Bronchus fibroblast of lung (primary cell): ENCODE data around the gene PLEKHO2. TPM values are rescaled to one million over a fixed set of nuclear protein-coding genes. Genes with fewer than 3 reads are reported as not detected.

Experiments
- total RNA-seq: library from RNA; depleted of rRNA; stranded (reverse); fragments of >200 nt; gene quantifications from 2 replicates; pipeline ENCODE4 v1.2.3, GENCODE V29; 2015

Gene PLEKHO2, protein sequence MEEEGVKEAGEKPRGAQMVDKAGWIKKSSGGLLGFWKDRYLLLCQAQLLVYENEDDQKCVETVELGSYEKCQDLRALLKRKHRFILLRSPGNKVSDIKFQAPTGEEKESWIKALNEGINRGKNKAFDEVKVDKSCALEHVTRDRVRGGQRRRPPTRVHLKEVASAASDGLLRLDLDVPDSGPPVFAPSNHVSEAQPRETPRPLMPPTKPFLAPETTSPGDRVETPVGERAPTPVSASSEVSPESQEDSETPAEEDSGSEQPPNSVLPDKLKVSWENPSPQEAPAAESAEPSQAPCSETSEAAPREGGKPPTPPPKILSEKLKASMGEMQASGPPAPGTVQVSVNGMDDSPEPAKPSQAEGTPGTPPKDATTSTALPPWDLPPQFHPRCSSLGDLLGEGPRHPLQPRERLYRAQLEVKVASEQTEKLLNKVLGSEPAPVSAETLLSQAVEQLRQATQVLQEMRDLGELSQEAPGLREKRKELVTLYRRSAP
- 19.7 and 20.5 TPM in 2 replicates for total RNA-seq

GRCh38 chr15:64841344-64842095 lies at the start of gene PLEKHO2:
TSS of gene PLEKHO2 (plus strand) at chr15:64841915. CDS start at chr15:64842017, 102 bp downstream.

GRCh38 chr15:64825431-64826294 lies 16.1 kb upstream of the PLEKHO2 start, which contains the start of gene PIF1:
TSS of gene PIF1 (minus strand) at chr15:64825647. CDS start at chr15:64824335, 1,312 bp downstream.

GRCh38 chr15:64911311-64912186 lies 69.8 kb downstream of the PLEKHO2 start, which contains the start of gene ANKDD1A:
TSS of gene ANKDD1A (plus strand) at chr15:64911902. CDS start at chr15:64911931, 29 bp downstream.

Other genes with a start within 250 kb of the PLEKHO2 start
- gene RBPMS2, start 66.3 kb upstream of the PLEKHO2 start, total RNA-seq = 0.34 and 0.59 TPM in 2 replicates
- 22.0 and 26.9 TPM in 2 replicates for gene PIF1, start 16.3 kb upstream of the PLEKHO2 start, total RNA-seq
- gene ANKDD1A, start 70.0 kb downstream of the PLEKHO2 start, total RNA-seq = 2.5 and 2.7 TPM in 2 replicates
- gene SPG21, start 148.0 kb downstream of the PLEKHO2 start, total RNA-seq = 63.9 and 65.7 TPM in 2 replicates
- 24.7 and 29.9 TPM in 2 replicates for gene MTFMT, start 187.7 kb downstream of the PLEKHO2 start, total RNA-seq
- not detected in 2 replicates for gene SLC51B, start 203.5 kb downstream of the PLEKHO2 start, total RNA-seq
- 8.5 and 10.4 TPM in 2 replicates for gene RASL12, start 226.1 kb downstream of the PLEKHO2 start, total RNA-seq
- not detected in 2 replicates for gene KBTBD13, start 234.8 kb downstream of the PLEKHO2 start, total RNA-seq